ENCODE results near the gene TNFRSF4.

The TNFRSF4 gene

DNA sequence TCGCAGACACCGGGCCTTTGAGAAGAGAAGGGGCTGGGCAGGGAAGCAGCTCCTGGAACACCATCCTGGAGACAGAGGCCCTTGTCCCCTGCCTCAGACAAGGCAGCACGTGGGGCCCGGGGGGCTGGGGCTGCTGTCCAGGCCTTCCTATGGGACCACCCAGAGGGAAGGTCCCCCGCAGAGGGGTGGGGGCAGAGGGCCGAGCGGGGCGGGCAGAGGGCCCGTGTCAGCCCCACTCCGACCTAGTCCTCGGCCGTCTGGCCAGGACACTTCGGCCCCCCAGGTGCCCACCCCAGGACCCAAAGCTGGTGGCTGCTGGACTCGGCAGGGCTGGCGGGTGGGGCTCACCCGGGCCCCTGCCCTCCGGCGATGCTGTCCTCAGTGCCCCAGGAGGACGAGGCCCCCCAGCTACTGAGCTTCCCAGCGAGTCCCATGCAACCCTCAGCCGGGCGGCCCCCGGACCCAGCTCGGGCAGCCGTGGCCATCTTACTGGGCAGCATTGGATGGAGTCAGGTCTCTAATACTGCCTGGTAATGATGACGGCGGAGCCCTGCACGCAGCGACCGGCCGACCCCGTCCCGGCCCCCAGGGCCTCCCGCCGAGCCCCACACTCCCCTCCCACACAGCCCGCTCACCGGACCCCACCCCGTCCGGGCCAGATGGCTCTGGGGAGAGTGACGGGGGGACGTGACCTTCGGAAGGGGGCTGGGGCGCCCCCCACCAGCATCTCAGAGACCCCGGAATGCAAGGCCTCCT lies 47.1 kb downstream of the TNFRSF4 start:
- H3K4me3 ChIP-seq (ENCODE audit: low read length) = no peak overlapping the region
- no peak for TF ChIP-seq ZNF274 (IDR thresholded peaks at IDR 0.05; ENCODE audit: low read depth, low read length)

DNA sequence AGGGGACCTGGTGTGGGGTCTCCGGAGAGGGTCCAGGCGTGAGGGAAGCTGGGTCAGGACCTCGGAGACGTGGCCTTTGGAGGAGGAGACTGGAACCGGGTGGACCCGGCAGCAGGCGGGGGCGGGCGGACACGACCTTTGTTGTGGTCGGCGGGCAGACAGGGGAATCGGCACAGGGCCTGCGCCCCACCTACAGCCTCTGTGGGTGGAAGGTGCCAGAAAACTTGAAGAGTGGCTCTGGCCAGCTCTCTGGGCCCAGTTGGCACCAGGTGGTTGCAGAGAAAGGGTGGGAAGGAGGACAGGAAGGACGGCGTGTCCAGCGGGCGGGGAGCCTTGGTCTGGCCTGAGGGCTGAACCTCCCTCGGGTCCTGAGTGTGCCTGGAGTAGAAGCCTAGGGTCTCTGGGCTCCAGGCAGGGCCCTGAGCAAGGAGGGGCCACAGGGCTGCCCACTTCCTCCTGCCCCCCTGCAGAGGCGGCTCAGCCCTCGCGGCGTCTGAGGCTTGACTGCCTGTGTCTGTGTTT lies 48.0 kb downstream of the TNFRSF4 start:
- no peak overlapping the region for H3K4me3 ChIP-seq (ENCODE audit: low read length)
- TF ChIP-seq ZNF274 (IDR thresholded peaks at IDR 0.05; ENCODE audit: low read depth, low read length) = no peak

DNA sequence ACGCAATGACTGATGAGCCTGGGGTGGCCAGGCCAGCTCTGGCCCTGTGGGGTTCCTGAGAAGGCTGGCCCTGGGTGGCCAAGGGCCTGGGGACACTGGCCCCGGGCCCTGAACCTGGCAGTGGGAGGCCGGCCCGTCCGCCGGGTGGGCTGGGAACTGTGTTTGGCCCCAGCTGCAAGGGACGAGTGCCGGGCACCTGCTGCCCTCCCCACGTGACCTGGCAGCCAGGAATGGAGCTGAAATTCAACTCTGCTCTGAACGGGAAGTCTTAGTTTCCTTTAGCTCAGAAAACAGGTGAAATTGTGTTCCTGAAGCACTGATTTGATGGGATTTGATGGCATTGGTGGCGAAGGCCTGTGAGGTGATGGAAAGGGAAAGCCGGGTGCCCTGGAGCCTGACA lies 48.5 kb downstream of the TNFRSF4 start:
- no peak for TF ChIP-seq ZNF274 (IDR thresholded peaks at IDR 0.05; ENCODE audit: low read depth, low read length)
- H3K4me3 ChIP-seq (ENCODE audit: low read length) = no peak overlapping the region

DNA sequence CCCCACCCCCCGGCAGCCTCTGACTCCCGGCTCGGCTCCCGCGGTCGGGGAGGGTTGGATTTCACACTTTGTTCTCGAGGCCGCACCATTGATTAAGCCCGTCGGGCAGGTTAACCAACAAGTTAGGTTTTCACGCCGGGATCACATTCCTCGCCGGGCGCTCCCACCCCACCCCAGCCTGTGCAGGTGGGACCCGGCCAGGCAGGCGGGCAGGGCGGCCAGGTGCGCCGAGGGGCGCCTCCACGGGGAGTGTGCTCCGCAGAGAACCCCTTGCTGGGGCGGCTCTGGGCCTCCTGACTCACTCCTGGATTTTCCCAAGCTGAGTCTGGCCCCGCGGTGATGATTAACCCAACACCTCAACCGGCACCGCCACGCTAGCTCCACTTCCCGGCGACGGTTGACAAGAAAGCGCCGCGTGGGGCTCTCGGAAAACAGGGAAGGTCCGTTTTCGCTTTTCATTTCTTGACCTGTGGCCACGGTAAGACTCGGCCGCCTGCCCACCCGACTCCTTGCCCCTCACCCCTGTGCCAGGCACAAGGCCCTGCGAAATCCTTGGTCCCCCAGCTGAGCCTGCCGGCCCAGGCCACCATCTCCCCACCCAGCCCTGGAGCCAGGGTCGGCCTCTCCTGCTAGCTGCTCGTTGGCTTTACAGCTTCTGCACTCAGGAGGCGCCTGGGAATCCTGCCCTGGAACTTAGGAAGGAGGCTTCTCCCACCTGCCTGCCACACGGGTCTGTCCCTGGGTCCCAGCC lies 49.1 kb downstream of the TNFRSF4 start:
- no peak for TF ChIP-seq ZNF274 (IDR thresholded peaks at IDR 0.05; ENCODE audit: low read depth, low read length)
- no peak overlapping the region for H3K4me3 ChIP-seq (ENCODE audit: low read length)

DNA sequence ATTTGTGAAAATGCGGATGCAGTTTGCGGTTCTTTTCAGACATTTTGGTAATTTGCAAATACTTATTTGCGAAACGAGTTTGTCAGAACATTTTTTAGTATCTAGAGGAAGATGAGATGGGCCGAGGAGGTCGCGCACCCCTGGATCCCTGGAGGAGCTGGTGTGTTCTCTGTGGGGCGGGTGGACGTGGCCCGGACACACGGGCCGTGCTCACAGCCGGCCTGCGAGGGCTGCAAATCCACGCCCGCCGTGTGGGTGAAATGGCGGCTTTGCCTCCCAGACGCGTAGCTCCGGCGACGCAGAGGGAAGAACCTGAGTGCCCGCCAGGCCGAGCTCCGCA lies 49.6 kb downstream of the TNFRSF4 start:
- no peak overlapping the region for H3K4me3 ChIP-seq (ENCODE audit: low read length)
- no peak for TF ChIP-seq ZNF274 (IDR thresholded peaks at IDR 0.05; ENCODE audit: low read depth, low read length)

DNA sequence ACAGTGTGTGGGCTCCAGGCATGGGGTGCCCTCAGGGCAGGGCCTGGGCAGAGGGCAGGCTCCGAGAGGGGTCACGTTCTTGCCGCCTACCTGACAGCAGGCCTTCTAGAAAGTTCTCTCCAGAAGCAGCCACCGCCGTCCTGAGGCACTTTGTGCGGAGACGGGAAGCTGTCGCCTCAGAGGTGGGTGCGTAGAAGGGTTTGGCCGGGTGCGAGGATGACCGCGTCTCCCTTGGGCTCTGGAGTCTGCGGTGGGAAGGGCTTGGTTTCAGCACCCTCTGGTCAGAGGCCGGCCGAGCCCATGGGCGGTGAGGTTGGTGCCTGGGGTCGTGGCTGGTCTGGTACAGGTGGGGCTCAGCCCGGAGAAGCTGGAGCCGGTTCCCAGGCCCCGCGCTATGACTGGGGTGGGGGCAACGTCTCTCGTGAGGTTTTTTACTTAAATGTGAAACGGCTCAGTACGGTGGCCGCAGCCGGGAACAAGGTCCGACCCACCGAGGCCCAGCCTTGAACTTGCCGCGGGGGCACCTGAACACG lies 50.3 kb downstream of the TNFRSF4 start:
- TF ChIP-seq ZNF274 (IDR thresholded peaks at IDR 0.05; ENCODE audit: low read depth, low read length) = no peak
- no peak overlapping the region for H3K4me3 ChIP-seq (ENCODE audit: low read length)

DNA sequence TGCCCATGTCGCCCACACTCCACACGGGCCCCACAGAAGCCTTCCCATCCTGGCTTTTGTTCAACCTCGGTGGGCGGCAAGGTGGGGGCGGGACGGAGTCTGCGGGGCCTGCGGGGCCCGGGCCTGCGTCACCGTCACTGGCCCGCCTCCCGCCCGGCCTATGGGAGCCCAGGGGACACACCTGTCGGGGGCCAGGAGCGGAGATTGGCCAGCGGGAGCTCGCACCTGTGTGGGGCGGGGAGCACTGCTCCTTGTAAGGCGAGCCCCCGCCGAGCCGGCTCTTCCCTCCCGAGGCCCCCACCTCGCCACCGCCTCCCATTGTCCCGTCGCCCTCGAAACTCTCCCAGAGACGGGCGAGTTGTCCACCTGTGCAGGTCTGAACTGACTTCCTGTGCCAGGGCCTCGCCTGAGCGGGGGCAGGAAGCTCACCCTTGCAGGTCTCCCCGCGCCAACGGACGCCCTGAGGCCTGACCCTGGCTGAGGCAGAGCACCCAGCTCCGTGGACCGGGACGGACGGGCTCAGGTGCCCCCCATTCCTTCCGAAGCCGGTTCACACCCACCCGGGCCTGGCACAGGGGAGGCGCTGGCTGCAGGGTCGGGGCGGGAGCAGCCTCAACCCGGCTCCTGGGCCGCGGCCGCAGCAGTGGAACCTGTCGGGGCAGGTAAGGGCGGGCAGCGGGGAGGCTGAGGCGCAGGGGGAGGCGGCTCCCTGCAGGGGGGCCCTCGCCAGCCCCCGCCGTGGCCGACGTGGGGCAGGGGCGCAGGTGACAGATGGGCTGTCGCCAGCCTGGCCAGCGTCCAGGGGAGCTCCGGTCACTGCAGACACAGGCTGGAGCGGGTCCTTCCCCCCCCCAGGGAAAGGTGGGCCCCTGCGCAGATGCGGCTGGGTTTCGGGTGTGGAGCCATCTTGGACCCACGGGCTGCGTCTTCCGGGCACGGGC lies 51.1 kb downstream of the TNFRSF4 start:
- H3K4me3 ChIP-seq (ENCODE audit: low read length) = no peak overlapping the region
- no peak for TF ChIP-seq ZNF274 (IDR thresholded peaks at IDR 0.05; ENCODE audit: low read depth, low read length)

DNA sequence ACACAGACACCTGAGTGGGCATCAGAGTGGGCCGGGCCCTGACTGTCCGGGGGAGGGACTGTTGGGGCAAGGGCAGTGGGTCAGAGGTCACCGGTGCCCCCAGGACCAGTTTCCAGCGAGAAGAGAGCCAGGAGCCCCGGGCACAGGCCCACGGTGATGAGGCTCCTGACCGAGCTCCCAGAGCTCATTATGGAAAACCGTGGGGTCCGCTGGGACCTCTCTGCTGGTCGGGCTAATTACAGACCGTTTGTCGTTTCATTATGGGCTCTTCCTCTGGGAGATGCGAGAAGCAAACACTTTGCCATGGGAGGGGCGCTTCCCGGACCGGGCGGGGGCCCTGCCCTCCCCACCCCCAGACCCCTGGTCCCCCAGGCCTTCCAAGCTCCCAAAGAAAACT lies 52.3 kb downstream of the TNFRSF4 start:
- no peak for TF ChIP-seq ZNF274 (IDR thresholded peaks at IDR 0.05; ENCODE audit: low read depth, low read length)
- H3K4me3 ChIP-seq (ENCODE audit: low read length) = no peak overlapping the region

All from GM08714 (cell line).